IPS-NIHi7 (cell line): ENCODE measurements around the gene GPX4.
"Not testable (repeated sequence)": the region's sequence is repeated elsewhere in the genome, so short reads cannot be mapped to it uniquely, and the experiment has no call there.

Experiments used
- DNase-seq: peaks from one replicate; pipeline ENCODE4 v3.0.0; 2012; ENCODE audit warnings: mixed read lengths; ENCODE audit errors: extremely low spot score

The GPX4 gene

GRCh38 chr19:1113986-1114483 lies 10.2 kb downstream of the GPX4 start:
- DNase-seq, result no peak

GRCh38 chr19:1114728-1115127 lies 10.9 kb downstream of the GPX4 start:
- not testable (repeated sequence) for DNase-seq

GRCh38 chr19:1115646-1116420 lies 12.0 kb downstream of the GPX4 start:
- no peak for DNase-seq

GRCh38 chr19:1116726-1117581 lies 13.2 kb downstream of the GPX4 start:
- DNase-seq, result peak; percentile 53

- no peak for DNase-seq
These were observed 13.9 kb downstream of the GPX4 start for GRCh38 chr19:1117654-1118053.

- DNase-seq, result no peak
These were observed 15.2 kb downstream of the GPX4 start for GRCh38 chr19:1118999-1119398.

GRCh38 chr19:1119475-1120217 lies 15.9 kb downstream of the GPX4 start:
- DNase-seq, result no peak

GRCh38 chr19:1121395-1121794 lies 17.6 kb downstream of the GPX4 start:
- no peak for DNase-seq

GRCh38 chr19:1122021-1122971 lies 18.5 kb downstream of the GPX4 start:
- DNase-seq, result no peak

GRCh38 chr19:1122972-1123363 lies 19.2 kb downstream of the GPX4 start:
- DNase-seq, result peak; percentile 98

GRCh38 chr19:1123381-1123780 lies 19.6 kb downstream of the GPX4 start:
- DNase-seq, result no peak

GRCh38 chr19:1123885-1124677 lies 20.3 kb downstream of the GPX4 start:
- DNase-seq, result no peak

- DNase-seq, result no peak
These were observed 22.0 kb downstream of the GPX4 start for GRCh38 chr19:1125601-1126467.

- no peak for DNase-seq
These were observed 23.4 kb downstream of the GPX4 start for GRCh38 chr19:1126984-1127760.

- no peak for DNase-seq
These were observed 24.3 kb downstream of the GPX4 start for GRCh38 chr19:1128106-1128505.

GRCh38 chr19:1129084-1129483 lies 25.3 kb downstream of the GPX4 start:
- DNase-seq, result not testable (repeated sequence)

GRCh38 chr19:1129535-1129934 lies 25.7 kb downstream of the GPX4 start:
- no peak for DNase-seq
